ENCODE data around the gene ENTPD6. TPM values are rescaled to one million over a fixed set of nuclear protein-coding genes. Genes with fewer than 3 reads are reported as not detected.

The ENTPD6 gene
- total RNA-seq, 3 donors from 2014 or later = 45.8 to 77.6 (median 71.1) TPM

DNA sequence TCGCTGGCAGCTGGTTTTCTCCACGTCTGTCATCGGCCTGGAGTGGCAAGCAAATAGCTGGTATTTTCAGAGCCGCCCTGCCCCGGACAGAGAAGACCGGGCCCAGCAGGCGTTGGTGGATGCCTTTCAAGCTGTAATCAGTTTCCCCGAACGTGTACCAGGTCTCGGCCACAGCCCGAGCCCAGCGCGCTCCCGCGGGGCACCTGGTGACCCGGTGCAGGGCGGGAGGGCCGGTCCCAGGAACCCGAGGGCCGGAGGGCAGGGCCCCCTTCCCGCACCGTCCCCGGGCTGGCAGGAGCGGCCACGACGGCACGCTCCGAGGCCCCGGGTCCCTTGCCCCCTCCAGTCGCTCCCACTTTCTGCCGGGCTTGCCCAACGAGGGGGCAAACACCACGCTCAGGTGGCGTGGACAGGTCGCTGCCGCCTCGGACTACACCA lies 52.0 kb downstream of the ENTPD6 start:
- H3K4me1 ChIP-seq = no peaks in the 10 kb centered on the region
- no peaks in the 10 kb centered on the region for H3K27me3 ChIP-seq
- intact Hi-C loops (cut with DNase I; ENCODE audit: low total_unique reads) = no loop called here
- DNase-seq (ENCODE audit: low spot score in 2 of 2) = peak in 1 of 2 donors; percentile 53
- H3K4me3 ChIP-seq = peak overlapping the region; percentile 85 to 99 (median 94)
- peak in 2 of 3 donors; percentile 11 to 77 for TF ChIP-seq POLR2AphosphoS5 (IDR thresholded peaks at IDR 0.05)
- TF ChIP-seq, protein P1, sequence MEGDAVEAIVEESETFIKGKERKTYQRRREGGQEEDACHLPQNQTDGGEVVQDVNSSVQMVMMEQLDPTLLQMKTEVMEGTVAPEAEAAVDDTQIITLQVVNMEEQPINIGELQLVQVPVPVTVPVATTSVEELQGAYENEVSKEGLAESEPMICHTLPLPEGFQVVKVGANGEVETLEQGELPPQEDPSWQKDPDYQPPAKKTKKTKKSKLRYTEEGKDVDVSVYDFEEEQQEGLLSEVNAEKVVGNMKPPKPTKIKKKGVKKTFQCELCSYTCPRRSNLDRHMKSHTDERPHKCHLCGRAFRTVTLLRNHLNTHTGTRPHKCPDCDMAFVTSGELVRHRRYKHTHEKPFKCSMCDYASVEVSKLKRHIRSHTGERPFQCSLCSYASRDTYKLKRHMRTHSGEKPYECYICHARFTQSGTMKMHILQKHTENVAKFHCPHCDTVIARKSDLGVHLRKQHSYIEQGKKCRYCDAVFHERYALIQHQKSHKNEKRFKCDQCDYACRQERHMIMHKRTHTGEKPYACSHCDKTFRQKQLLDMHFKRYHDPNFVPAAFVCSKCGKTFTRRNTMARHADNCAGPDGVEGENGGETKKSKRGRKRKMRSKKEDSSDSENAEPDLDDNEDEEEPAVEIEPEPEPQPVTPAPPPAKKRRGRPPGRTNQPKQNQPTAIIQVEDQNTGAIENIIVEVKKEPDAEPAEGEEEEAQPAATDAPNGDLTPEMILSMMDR (IDR thresholded peaks at IDR 0.05) = no peak
- no peaks in the 10 kb centered on the region for H3K9me3 ChIP-seq
- peak overlapping the region; percentile 92 to 95 for H3K27ac ChIP-seq
- H3K36me3 ChIP-seq = no peaks in the 10 kb centered on the region

DNA sequence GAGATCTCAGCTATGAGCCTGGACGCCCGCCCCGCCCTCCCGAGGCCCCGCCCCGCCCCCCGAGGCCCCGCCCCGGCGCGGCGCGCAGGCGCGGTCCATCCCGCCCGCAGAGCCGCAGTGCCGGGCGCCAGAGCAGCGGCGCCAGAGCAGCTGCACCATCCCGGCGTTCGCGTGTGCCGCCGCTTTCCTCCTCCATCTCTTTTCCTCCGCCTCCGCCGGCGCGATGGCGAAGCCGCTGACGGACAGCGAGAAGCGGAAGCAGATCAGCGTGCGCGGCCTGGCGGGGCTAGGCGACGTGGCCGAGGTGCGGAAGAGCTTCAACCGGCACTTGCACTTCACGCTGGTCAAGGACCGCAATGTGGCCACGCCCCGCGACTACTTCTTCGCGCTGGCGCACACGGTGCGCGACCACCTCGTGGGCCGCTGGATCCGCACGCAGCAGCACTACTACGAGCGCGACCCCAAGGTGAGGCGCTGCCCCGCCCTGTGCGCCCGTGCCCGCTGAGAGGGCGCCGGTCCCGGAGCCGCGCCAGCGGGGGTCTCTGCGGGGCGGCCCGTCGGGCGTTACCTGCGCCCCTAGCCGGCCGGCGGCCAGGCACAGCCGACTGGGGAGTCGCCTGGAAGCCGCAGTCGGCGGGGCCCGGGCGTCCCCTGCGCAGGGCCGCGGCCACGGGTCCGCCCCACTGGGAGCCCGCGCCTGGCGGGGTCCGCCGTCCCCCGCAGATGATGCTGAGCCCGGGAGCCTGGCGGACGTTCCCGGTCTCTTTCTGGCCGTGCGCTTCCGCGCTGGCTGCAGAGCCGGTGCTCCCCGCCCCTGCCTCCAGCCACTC lies 52.7 kb downstream of the ENTPD6 start, which contains the start of gene PYGB:
Gene PYGB, plus strand, starts transcription at position 130 of the 830 bp plus-strand sequence. Its CDS starts 94 bp downstream, at position 224.
- H3K4me1 ChIP-seq = no peaks in the 10 kb centered on the region
- H3K27me3 ChIP-seq = no peaks in the 10 kb centered on the region
- TF ChIP-seq POLR2A (IDR thresholded peaks at IDR 0.05) = peak; percentile 81
- peak; percentile 80 to 86 (median 81) for TF ChIP-seq POLR2AphosphoS5 (IDR thresholded peaks at IDR 0.05)
- TF ChIP-seq, protein P1 (IDR thresholded peaks at IDR 0.05) = peak in 1 of 3 donors; percentile 17
- H3K4me3 ChIP-seq = peak within 1 kb of the TSS; percentile 85 to 99 (median 94)
- intact Hi-C loops (cut with DNase I; ENCODE audit: low total_unique reads) = no loop called here
- no peaks in the 10 kb centered on the region for H3K36me3 ChIP-seq
- peak; percentile 23 to 69 for DNase-seq (ENCODE audit: low spot score in 2 of 2)
- no peaks in the 10 kb centered on the region for H3K9me3 ChIP-seq
- H3K27ac ChIP-seq = peak within 1 kb of the TSS; percentile 92 to 95

DNA sequence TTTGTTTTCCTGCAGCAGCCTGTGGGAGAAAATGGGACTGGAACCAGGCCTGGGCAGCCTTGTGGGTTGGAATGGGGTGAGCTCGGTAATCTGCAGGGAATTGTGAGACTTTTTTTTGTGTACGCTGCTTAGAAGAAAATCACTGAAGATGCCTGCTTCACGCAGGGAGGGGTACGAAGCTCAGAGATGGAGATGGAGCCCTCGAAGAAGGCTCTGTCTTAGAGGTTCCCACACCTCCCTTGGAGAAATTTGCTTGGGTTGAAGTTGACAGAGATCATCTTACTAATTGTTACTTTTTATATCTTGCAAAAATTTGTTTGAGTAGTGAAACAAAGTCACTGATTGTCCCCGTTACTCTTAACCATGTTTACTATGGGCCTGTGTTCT lies 53.3 kb downstream of the ENTPD6 start:
- Histone ChIP-seq H3K27ac (peak overlapping the region; percentile 92 to 95), H3K4me1 (no peaks in the 10 kb centered on the region), H3K4me3 (peak overlapping the region; percentile 85 to 99 (median 94)), H3K27me3 (no peaks in the 10 kb centered on the region), H3K36me3 (no peaks in the 10 kb centered on the region), H3K9me3 (no peaks in the 10 kb centered on the region)
- TF ChIP-seq, protein P1 (IDR thresholded peaks at IDR 0.05) = no peak
- TF ChIP-seq POLR2A (IDR thresholded peaks at IDR 0.05) (no peak), POLR2AphosphoS5 (IDR thresholded peaks at IDR 0.05) (no peak)
- intact Hi-C loops (cut with DNase I; ENCODE audit: low total_unique reads) = no loop called here
- no peak for DNase-seq (ENCODE audit: low spot score in 2 of 2)

DNA sequence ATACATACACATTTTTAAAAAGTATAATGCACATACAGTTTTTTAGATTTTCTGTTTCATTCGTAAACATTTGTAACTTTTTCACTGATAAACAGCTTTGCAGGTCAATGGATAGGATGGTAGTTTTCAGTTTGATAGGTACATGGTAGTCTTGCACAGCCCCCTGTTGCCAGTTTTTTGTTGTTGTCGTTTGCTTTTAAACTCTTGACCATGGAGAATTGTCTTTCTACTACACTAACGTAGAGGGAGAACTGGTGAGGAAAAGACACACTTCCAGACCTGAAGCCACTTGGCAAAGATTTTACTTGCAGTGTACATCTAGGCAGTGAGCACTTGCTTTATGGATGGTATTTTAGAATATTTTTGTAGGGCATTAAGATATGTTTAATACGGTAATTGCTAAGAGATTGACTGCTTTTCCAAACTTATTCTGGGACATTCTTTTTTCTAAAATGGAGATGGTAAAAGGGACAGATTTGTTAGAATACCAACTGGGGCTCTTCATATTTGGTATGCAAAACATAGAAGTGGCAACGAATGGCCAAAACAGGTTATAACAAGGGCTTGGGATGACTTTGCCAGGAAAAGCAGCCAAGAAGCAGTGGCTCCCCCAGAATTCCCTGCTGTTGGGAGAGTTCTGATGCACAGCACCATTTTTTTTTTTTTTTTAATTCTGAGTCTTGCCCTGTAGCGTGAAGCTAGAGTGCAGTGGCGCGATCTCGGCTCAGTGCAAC lies 53.9 kb downstream of the ENTPD6 start:
- TF ChIP-seq, protein P1 (IDR thresholded peaks at IDR 0.05) = no peak
- TF ChIP-seq POLR2A (IDR thresholded peaks at IDR 0.05) (no peak), POLR2AphosphoS5 (IDR thresholded peaks at IDR 0.05) (no peak)
- no peaks in the 10 kb centered on the region for H3K36me3 ChIP-seq
- no peaks in the 10 kb centered on the region for H3K4me1 ChIP-seq
- H3K4me3 ChIP-seq = peak overlapping the region; percentile 85 to 99 (median 94)
- H3K27ac ChIP-seq = peak overlapping the region in 1 of 2 donors; percentile 2
- DNase-seq (ENCODE audit: low spot score in 2 of 2) = peak in 1 of 2 donors; percentile 58
- H3K27me3 ChIP-seq = no peaks in the 10 kb centered on the region
- intact Hi-C loops (cut with DNase I; ENCODE audit: low total_unique reads) = no loop called here
- no peaks in the 10 kb centered on the region for H3K9me3 ChIP-seq

Data from breast epithelium (tissue), 4 donors.